Endothelial cell (in vitro differentiated cells): ENCODE data around the gene OCIAD2. TPM values are rescaled to one million over a fixed set of nuclear protein-coding genes. Genes with fewer than 3 reads are reported as not detected.
A peak's percentile ranks its signal among the peaks of the same experiment; 100 is the strongest.
"Not testable (repeated sequence)": the region's sequence is repeated elsewhere in the genome, so short reads cannot be mapped to it uniquely, and the experiment has no call there.

Experiments
- DNase-seq: peaks from one replicate; pipeline ENCODE4 v3.0.0; 2021; ENCODE audit warnings: low spot score
- H3K27ac Mint-ChIP-seq: one replicate; pipeline ENCODE4 v1.8.0; 2021; ENCODE audit warnings: mixed read lengths, inconsistent platforms; ENCODE audit not compliant: unreplicated experiment
- H3K27me3 Mint-ChIP-seq: one replicate; pipeline ENCODE4 v1.8.0; 2021; ENCODE audit warnings: mild to moderate bottlenecking, moderate library complexity, mixed read lengths, inconsistent platforms; ENCODE audit not compliant: unreplicated experiment
- H3K36me3 Mint-ChIP-seq: one replicate; pipeline ENCODE4 v1.8.0; 2021; ENCODE audit warnings: mild to moderate bottlenecking, low read depth, mixed read lengths, inconsistent platforms; ENCODE audit not compliant: unreplicated experiment
- H3K4me1 Mint-ChIP-seq: one replicate; pipeline ENCODE4 v1.8.0; 2021; ENCODE audit warnings: mild to moderate bottlenecking, mixed read lengths, inconsistent platforms; ENCODE audit not compliant: unreplicated experiment
- H3K4me3 Mint-ChIP-seq: one replicate; pipeline ENCODE4 v1.8.0; 2021; ENCODE audit warnings: mild to moderate bottlenecking, mixed read lengths, inconsistent platforms; ENCODE audit not compliant: unreplicated experiment
- H3K9me3 Mint-ChIP-seq: one replicate; pipeline ENCODE4 v1.8.0; 2021; ENCODE audit warnings: mixed read lengths, inconsistent platforms; ENCODE audit not compliant: unreplicated experiment
- CTCF ChIP-seq: fragments of 200-600 bp; sonication (generic); IDR thresholded peaks from one replicate; pipeline ENCODE4 v1.5.0; 2021; ENCODE audit warnings: antibody characterized with exemption; ENCODE audit not compliant: unreplicated experiment
- total RNA-seq: library from RNA; stranded (reverse); fragmentation: NEBNext Ultra II Directional; extraction: Animal tissue kit (Norgen Biotek cat#: 25700); gene quantifications from one replicate; pipeline ENCODE4 v1.2.1, GENCODE V29; 2021; ENCODE audit not compliant: unreplicated experiment

OCIAD2 gene
- total RNA-seq, 1 donor from 2014 or later, result 50.0 TPM

GRCh38 chr4:48899432-48899749, 7.2 kb downstream of the OCIAD2 start:
- peaks cover 36% of the 10 kb centered on the region for H3K36me3 Mint-ChIP-seq
- TF ChIP-seq CTCF, result no peak
- H3K4me3 Mint-ChIP-seq, result no peak overlapping the region
- DNase-seq, result no peak
- no peak overlapping the region for H3K27ac Mint-ChIP-seq
- peaks cover 1% of the 10 kb centered on the region for H3K4me1 Mint-ChIP-seq
- H3K9me3 Mint-ChIP-seq, result no peaks in the 10 kb centered on the region
- no peaks in the 10 kb centered on the region for H3K27me3 Mint-ChIP-seq

GRCh38 chr4:48898733-48899431, 7.7 kb downstream of the OCIAD2 start:
- Mint-ChIP-seq H3K27me3 (no peaks in the 10 kb centered on the region), H3K9me3 (no peaks in the 10 kb centered on the region), H3K4me3 (no peak overlapping the region), H3K4me1 (no peaks in the 10 kb centered on the region), H3K27ac (no peak overlapping the region), H3K36me3 (peaks cover 36% of the 10 kb centered on the region)
- DNase-seq, result no peak
- TF ChIP-seq CTCF, result no peak

GRCh38 chr4:48896845-48897244, 9.7 kb downstream of the OCIAD2 start:
- H3K36me3 Mint-ChIP-seq, result peaks cover 38% of the 10 kb centered on the region
- no peak overlapping the region for H3K4me3 Mint-ChIP-seq
- no peak for DNase-seq
- H3K27ac Mint-ChIP-seq, result no peak overlapping the region
- no peaks in the 10 kb centered on the region for H3K9me3 Mint-ChIP-seq
- peaks cover 2% of the 10 kb centered on the region for H3K4me1 Mint-ChIP-seq
- TF ChIP-seq CTCF, result no peak
- no peaks in the 10 kb centered on the region for H3K27me3 Mint-ChIP-seq

- H3K27ac Mint-ChIP-seq, result peak overlapping the region; percentile 42
- peaks cover 2% of the 10 kb centered on the region for H3K27me3 Mint-ChIP-seq
- no peak for DNase-seq
- TF ChIP-seq CTCF, result no peak
- peaks cover 40% of the 10 kb centered on the region for H3K36me3 Mint-ChIP-seq
- H3K4me3 Mint-ChIP-seq, result no peak overlapping the region
- peaks cover 14% of the 10 kb centered on the region for H3K4me1 Mint-ChIP-seq
- H3K9me3 Mint-ChIP-seq, result no peaks in the 10 kb centered on the region
Observed at GRCh38 chr4:48891028-48891619, 15.4 kb downstream of the OCIAD2 start.

- not testable (repeated sequence) for H3K27me3 Mint-ChIP-seq
- Mint-ChIP-seq H3K36me3 (peaks cover 31% of the 10 kb centered on the region), H3K4me1 (peaks cover 14% of the 10 kb centered on the region)
Observed at GRCh38 chr4:48889750-48890149, 16.8 kb downstream of the OCIAD2 start.

GRCh38 chr4:48881646-48882045, 24.9 kb downstream of the OCIAD2 start:
- not testable (repeated sequence) for H3K27me3 Mint-ChIP-seq, H3K4me1 Mint-ChIP-seq, DNase-seq, H3K9me3 Mint-ChIP-seq, H3K36me3 Mint-ChIP-seq, H3K27ac Mint-ChIP-seq, H3K4me3 Mint-ChIP-seq

More at GRCh38 chr4:48889750-48890149, 16.8 kb downstream of the OCIAD2 start:
- not testable (repeated sequence) for DNase-seq, H3K9me3 Mint-ChIP-seq, H3K27ac Mint-ChIP-seq, H3K4me3 Mint-ChIP-seq
